SK-N-DZ (cell line): ENCODE measurements around the gene CCR5. TPM values are rescaled to one million over a fixed set of nuclear protein-coding genes. Genes with fewer than 3 reads are reported as not detected.
"Not testable (repeated sequence)": the region's sequence is repeated elsewhere in the genome, so short reads cannot be mapped to it uniquely, and the experiment has no call there.

Experiments
- DNase-seq: peaks from one replicate; pipeline ENCODE4 v3.0.0-alpha.2; 2015; ENCODE audit warnings: low spot score
- polyA plus RNA-seq, 2 experiments: library from polyadenylated mRNA; depleted of rRNA; stranded (reverse); fragments of >200 nt; gene quantifications; 2 replicates each; pipeline ENCODE4 v1.2.3, GENCODE V29; 2014

Gene CCR5
- polyA plus RNA-seq (2014; cell fraction: cytosol; rRNA removed) = not detected in 2 replicates
- not detected in 2 replicates for polyA plus RNA-seq (2014; cell fraction: nucleus; rRNA removed)

GRCh38 chr3:46370839-46371518, at the start of gene CCR5:
CCR5 (plus strand) TSS chr3:46370946; CDS start chr3:46372903, 1,957 bp downstream.
- no peak for DNase-seq

GRCh38 chr3:46321461-46322104, 49.2 kb upstream of the CCR5 start:
- no peak for DNase-seq

GRCh38 chr3:46324036-46324435, 46.7 kb upstream of the CCR5 start:
- DNase-seq = no peak

GRCh38 chr3:46325645-46326300, 45.0 kb upstream of the CCR5 start:
- no peak for DNase-seq

GRCh38 chr3:46330676-46331075, 40.1 kb upstream of the CCR5 start:
- not testable (repeated sequence) for DNase-seq

GRCh38 chr3:46334741-46335478, 35.8 kb upstream of the CCR5 start:
- DNase-seq = no peak

GRCh38 chr3:46335541-46335940, 35.2 kb upstream of the CCR5 start:
- no peak for DNase-seq

- DNase-seq = no peak
These were observed 32.8 kb upstream of the CCR5 start for GRCh38 chr3:46337911-46338310.

- no peak for DNase-seq
These were observed 31.9 kb upstream of the CCR5 start for GRCh38 chr3:46338840-46339239.

- DNase-seq = no peak
These were observed 26.3 kb upstream of the CCR5 start for GRCh38 chr3:46344476-46344875.

GRCh38 chr3:46348823-46349482, 21.8 kb upstream of the CCR5 start:
- no peak for DNase-seq

- no peak for DNase-seq
These were observed 21.1 kb upstream of the CCR5 start for GRCh38 chr3:46349484-46350261.

- no peak for DNase-seq
These were observed 20.5 kb upstream of the CCR5 start for GRCh38 chr3:46350262-46350565.

- no peak for DNase-seq
These were observed 19.1 kb upstream of the CCR5 start for GRCh38 chr3:46351646-46352045.

- DNase-seq = no peak
These were observed 17.7 kb upstream of the CCR5 start for GRCh38 chr3:46353090-46353489.

GRCh38 chr3:46353647-46354410, 16.9 kb upstream of the CCR5 start, which contains the start of gene CCR2:
CCR2 (plus strand) TSS chr3:46354111; CDS start chr3:46357528, 3,417 bp downstream.
- no peak for DNase-seq

- no peak for DNase-seq
These were observed 16.3 kb upstream of the CCR5 start for GRCh38 chr3:46354478-46354877.

- no peak for DNase-seq
These were observed 15.8 kb upstream of the CCR5 start for GRCh38 chr3:46354984-46355383.

GRCh38 chr3:46356276-46356675, 14.5 kb upstream of the CCR5 start:
- DNase-seq = no peak

- no peak for DNase-seq
These were observed 13.8 kb upstream of the CCR5 start for GRCh38 chr3:46356909-46357308.
